Activated T-cell treated with anti-CD3 and anti-CD28 coated beads, Interleukin-2, amount 50 U/mL, for 4 hours (primary cell): ENCODE results near the gene MMP2. TPM values are rescaled to one million over a fixed set of nuclear protein-coding genes. Genes with fewer than 3 reads are reported as not detected.

ENCODE experiments used
- ATAC-seq, 2 donors: fragments of 200-7000 bp; cut with Tn5 transposase; one replicate each; pipeline ENCODE4 v1.10.0; 2021
- DNase-seq: peaks from one replicate; pipeline ENCODE4 v3.0.0-alpha.2; 2020
- H3K27me3 Mint-ChIP-seq: one replicate; pipeline ENCODE4 v1.8.0; 2021; ENCODE audit warnings: low read depth, mixed read lengths
- H3K36me3 Mint-ChIP-seq: one replicate; pipeline ENCODE4 v1.8.0; 2022; ENCODE audit warnings: mixed read lengths; ENCODE audit not compliant: insufficient read depth
- H3K4me1 Mint-ChIP-seq: one replicate; pipeline ENCODE4 v1.8.0; 2021; ENCODE audit warnings: low read depth, mixed read lengths
- H3K4me3 Mint-ChIP-seq: one replicate; pipeline ENCODE4 v1.8.0; 2021; ENCODE audit warnings: mild to moderate bottlenecking, moderate library complexity, mixed read lengths
- H3K9me3 Mint-ChIP-seq: one replicate; pipeline ENCODE4 v1.8.0; 2021; ENCODE audit warnings: mixed read lengths
- total RNA-seq, 3 donors: library from RNA; stranded (reverse); gene quantifications; one replicate each; pipeline ENCODE4 v1.2.1, GENCODE V29; 2021

Gene MMP2
- total RNA-seq, 3 donors from 2014 or later = 0.63 to 0.94 (median 0.87) TPM

DNA sequence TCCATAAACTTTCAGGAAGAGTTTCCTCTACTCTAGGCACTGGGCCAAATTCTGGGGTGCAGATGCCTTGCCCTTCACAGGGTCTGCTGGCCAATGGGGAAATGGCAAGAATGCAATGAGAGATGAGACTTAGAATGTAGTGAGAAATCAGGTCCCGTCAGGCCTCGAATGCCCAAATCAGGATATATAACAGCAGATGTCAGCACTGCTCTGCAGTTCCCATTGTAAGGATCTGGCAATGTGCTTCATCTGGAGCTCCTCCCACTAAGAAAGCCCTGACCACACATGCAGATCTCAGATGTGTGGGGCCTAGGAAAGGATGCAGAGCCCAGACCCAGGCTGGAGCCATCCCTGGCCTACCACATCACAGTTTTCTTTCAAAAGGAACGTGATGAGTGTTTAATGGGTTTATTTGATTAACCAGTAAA, 16.0 kb downstream of the MMP2 start:
- H3K27me3 Mint-ChIP-seq = peaks cover 3% of the 10 kb centered on the region

DNA sequence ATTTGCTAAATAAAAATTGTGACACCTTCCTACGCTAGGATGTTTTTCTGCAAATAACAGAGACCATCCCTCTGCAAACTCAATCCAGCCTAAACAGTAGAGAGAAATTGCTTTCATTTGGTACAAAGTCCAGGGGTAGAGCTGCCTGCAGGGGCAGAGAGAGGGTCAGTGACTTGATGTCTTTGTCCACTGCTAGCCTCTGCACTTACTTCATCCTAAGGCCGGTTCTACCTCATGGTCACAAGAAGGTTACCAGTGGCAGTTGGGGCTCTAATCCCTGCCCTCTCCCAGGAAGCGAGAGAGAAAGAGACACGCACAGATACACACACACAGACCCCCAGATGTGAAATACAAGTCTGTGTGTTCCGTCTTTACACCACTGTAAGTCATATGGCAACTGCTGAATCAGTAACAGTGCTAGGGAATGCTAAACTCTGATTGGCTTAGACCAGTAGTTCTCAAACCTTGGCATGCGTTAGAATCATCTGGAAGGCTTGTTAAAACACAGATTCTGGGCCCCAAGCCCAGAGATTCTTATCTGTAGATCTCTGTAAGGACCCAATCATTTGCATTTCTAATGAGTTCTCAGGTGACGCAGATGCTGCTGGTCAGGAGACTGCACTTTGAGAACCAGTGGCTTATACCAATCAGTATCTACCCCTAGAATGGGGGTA, 16.8 kb downstream of the MMP2 start:
- Mint-ChIP-seq H3K9me3 (no peaks in the 10 kb centered on the region), H3K36me3 (no peaks in the 10 kb centered on the region), H3K4me1 (peaks cover 5% of the 10 kb centered on the region), H3K27me3 (peaks cover 3% of the 10 kb centered on the region), H3K4me3 (no peak overlapping the region)
- ATAC-seq (no peak), DNase-seq (no peak)

More for the DNA sequence above, 16.0 kb downstream of the MMP2 start:
- Mint-ChIP-seq H3K36me3 (no peaks in the 10 kb centered on the region), H3K4me3 (no peak overlapping the region), H3K9me3 (no peaks in the 10 kb centered on the region), H3K4me1 (peaks cover 4% of the 10 kb centered on the region)
- ATAC-seq = no peak
- DNase-seq = no peak

DNA sequence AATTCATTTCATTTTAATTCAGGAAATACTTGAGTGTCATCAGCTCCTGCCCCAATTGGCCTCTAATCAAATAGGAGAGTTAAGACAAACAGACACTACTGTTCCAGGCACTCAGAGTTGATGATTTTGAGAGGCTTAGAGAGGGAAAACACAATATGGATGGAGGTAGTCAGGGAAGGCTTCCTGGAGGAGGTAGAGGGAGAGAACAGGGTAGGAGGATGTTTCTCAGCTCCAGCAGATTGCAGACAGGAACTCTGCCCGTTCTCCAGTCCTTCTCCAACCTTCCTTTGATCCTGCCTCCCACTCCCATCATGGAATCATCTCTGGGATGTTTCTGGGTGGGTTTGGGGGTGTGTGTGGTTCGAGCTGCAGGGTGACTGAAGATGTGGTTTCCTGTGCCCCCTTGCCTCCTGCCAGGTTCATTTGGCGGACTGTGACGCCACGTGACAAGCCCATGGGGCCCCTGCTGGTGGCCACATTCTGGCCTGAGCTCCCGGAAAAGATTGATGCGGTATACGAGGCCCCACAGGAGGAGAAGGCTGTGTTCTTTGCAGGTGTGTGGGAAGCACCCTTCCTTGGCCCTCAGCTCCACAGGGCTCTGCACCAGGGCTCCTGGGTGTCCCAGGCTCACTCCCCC, 17.6 kb downstream of the MMP2 start:
- ATAC-seq = no peak
- no peaks in the 10 kb centered on the region for H3K36me3 Mint-ChIP-seq

DNA sequence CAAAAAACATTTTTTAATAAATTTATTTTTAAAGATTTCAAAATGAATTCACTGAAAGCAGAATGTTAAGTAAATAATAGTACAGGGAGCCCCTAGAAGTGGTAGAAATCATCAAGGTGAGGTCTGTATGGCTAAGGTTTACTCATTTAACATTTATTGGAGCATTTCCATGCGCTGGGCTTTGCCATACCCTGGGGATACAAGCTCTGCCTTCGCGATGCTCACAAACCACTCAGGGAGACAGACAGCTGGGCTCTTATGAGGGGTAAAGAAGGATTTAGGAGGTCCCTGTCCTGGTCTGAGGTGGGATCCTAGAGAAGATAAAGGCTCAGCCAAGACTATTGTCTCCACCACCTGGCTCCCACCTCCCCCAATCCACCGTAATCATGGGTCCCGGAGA, 18.6 kb downstream of the MMP2 start:
- DNase-seq = no peak
- Mint-ChIP-seq H3K36me3 (no peaks in the 10 kb centered on the region), H3K27me3 (peaks cover 3% of the 10 kb centered on the region), H3K9me3 (no peaks in the 10 kb centered on the region), H3K4me3 (no peak overlapping the region), H3K4me1 (peaks cover 5% of the 10 kb centered on the region)
- no peak for ATAC-seq

More for the DNA sequence above, 17.6 kb downstream of the MMP2 start:
- DNase-seq = no peak
- Mint-ChIP-seq H3K9me3 (no peaks in the 10 kb centered on the region), H3K4me3 (no peak overlapping the region), H3K4me1 (peaks cover 5% of the 10 kb centered on the region), H3K27me3 (peaks cover 3% of the 10 kb centered on the region)

DNA sequence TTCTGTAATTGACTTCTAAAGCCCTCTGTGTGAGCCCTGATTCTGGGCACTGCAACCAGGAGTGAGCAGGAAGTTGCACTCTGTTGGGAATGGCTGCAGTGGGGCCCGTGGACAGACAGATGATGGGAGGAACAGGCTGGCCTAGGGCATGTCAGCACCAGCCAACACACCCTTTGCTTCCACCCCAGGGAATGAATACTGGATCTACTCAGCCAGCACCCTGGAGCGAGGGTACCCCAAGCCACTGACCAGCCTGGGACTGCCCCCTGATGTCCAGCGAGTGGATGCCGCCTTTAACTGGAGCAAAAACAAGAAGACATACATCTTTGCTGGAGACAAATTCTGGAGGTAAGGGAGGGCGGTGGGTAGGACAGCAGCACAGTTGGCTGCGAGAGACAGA, 19.1 kb downstream of the MMP2 start:
- Mint-ChIP-seq H3K4me1 (peaks cover 5% of the 10 kb centered on the region), H3K27me3 (peaks cover 3% of the 10 kb centered on the region), H3K36me3 (no peaks in the 10 kb centered on the region), H3K4me3 (no peak overlapping the region), H3K9me3 (no peaks in the 10 kb centered on the region)
- no peak for ATAC-seq
- no peak for DNase-seq

DNA sequence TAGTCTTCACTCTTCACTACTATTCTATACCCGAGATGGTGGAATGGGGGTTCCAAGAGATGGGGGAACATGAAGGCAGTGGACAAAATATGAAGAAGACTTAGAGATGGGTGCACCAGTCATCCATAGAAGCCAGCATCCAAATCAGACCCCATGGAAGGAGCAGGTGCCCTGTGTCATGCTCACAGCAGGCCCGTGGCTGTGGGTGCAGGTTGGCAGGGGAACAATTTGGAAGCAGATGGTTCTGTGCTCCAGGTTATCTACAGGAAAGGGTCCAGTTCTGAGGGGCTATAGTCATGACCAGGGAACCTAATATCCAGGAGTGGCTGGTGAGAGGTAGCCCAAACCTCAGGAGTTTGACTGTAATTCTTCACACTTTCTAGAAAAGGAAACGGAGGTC, 20.3 kb downstream of the MMP2 start:
- no peaks in the 10 kb centered on the region for H3K9me3 Mint-ChIP-seq
- no peaks in the 10 kb centered on the region for H3K36me3 Mint-ChIP-seq
- H3K27me3 Mint-ChIP-seq = peaks cover 3% of the 10 kb centered on the region
- DNase-seq (no peak), ATAC-seq (no peak)
- peaks cover 5% of the 10 kb centered on the region for H3K4me1 Mint-ChIP-seq
- H3K4me3 Mint-ChIP-seq = no peak overlapping the region

DNA sequence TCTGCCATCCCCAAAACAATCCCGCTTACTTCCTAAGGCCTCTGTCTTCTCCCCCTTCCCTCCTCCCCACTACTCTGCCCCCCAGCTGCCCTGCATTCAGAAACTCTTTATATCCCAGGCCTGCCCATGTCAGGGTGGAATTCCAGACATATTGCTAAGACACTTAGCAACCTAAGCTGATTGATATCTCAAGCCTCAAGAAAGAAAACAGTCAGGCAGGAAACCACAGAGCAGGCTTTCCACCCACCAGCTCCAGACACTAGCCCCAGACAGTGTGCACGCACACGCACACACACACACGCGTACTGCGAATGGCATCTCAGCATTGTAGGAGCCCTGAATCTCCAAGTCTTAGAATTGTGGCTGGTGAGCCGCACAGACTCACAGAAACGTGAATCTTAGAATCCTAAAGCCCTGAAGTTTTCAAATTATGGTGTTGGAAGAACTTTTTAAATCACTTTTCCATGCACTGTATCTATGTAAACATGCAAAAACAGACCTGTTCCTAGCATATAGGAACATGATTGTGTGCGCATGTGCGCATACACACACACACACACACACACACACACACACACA, 21.0 kb downstream of the MMP2 start:
- H3K9me3 Mint-ChIP-seq = no peaks in the 10 kb centered on the region
- DNase-seq = no peak
- H3K4me1 Mint-ChIP-seq = peaks cover 5% of the 10 kb centered on the region
- H3K27me3 Mint-ChIP-seq = peaks cover 3% of the 10 kb centered on the region
- H3K36me3 Mint-ChIP-seq = no peaks in the 10 kb centered on the region
- ATAC-seq = peak; percentile 69 to 78
- no peak overlapping the region for H3K4me3 Mint-ChIP-seq

DNA sequence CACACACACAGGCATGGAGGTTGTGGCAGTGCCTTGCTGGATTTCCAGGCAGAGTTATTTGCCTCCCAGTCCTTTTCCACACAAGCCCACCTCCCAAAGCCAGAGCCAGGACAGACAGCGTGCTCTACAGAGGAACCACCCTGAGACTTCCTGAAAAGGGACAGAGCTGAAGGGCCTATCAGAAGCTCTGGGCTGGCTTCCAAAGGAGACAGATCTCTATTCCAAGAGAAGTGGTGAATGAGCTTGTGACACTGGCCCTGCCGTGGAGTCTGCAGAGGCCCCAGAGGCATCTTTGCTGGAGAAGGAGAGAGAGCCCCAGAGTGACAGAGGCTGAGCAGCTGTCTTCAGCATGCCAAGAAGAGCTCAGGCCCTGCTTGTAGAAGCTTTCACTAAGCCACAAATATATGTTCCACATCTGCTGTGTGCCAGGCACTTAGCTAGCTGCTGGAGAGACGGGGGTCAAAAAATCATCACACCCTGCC, 21.6 kb downstream of the MMP2 start:
- Mint-ChIP-seq H3K4me3 (no peak overlapping the region), H3K4me1 (peaks cover 5% of the 10 kb centered on the region), H3K9me3 (no peaks in the 10 kb centered on the region), H3K27me3 (peaks cover 3% of the 10 kb centered on the region), H3K36me3 (no peaks in the 10 kb centered on the region)
- ATAC-seq (peak in 1 of 2 donors; percentile 4), DNase-seq (no peak)

DNA sequence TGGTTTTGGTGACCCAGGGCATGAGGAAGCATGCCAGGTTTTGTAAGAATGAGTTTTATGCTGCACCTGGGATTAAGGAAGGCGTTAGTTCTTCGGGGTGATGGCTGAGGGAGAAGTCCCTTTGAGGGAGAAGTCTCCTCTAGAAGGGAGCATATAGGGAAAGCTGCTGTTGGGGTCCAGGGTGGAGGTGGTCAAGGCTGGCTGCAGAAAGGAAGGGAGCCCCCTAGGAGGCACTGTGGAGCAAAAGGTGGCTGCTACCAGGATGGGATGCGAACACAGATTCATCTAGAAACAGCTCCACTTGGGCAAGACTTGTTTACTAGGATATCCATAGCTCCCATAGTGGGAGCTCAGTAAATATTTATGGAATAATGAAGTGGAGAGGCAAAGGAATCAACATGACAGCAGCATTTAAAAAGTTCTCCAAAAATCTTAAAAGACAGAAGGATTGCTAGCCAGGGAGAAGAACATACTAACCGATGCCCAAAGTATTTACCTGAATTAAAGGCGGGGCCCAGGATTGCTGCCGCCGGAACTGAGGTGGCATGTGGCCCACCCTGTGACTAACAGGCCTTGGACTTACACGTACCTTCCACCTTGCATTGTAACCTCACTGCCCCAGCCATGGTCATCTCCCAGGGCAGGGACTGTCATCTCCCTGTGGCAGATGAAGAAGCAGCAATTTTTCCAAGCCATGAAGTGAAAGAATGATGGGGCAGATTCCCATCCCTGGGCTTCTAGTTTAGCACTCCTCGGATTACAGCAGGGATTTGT, 22.7 kb downstream of the MMP2 start:
- no peaks in the 10 kb centered on the region for H3K36me3 Mint-ChIP-seq
- DNase-seq (no peak), ATAC-seq (no peak)
- peaks cover 3% of the 10 kb centered on the region for H3K27me3 Mint-ChIP-seq
- no peaks in the 10 kb centered on the region for H3K9me3 Mint-ChIP-seq
- no peak overlapping the region for H3K4me3 Mint-ChIP-seq
- H3K4me1 Mint-ChIP-seq = peaks cover 5% of the 10 kb centered on the region

DNA sequence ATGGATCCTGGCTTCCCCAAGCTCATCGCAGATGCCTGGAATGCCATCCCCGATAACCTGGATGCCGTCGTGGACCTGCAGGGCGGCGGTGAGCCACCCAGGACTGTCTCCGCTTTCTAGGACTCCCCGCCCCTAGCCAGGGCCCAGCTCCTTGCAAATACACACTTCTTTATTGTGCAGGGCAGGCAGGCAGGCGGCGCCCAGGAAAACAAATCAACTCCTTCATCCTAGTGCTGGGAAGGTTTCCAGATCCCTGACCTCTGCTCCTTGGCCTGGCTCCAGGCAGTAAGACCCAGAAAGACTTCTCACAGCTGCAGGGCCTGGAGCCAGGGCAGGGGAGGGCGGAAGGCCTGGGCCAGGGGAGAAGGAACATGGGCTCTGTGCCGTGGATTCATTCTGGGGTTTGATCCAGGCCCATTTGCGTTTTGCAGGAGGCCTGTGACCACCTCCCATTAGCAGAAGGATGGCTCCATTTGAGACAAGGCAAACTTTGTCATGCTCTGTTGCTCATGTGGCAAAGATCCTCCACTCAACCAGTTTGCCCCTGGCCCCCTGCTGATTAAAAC, 23.9 kb downstream of the MMP2 start:
- Mint-ChIP-seq H3K9me3 (no peaks in the 10 kb centered on the region), H3K36me3 (no peaks in the 10 kb centered on the region), H3K4me1 (peaks cover 5% of the 10 kb centered on the region), H3K27me3 (peaks cover 7% of the 10 kb centered on the region), H3K4me3 (no peak overlapping the region)
- ATAC-seq = no peak
- DNase-seq = no peak

DNA sequence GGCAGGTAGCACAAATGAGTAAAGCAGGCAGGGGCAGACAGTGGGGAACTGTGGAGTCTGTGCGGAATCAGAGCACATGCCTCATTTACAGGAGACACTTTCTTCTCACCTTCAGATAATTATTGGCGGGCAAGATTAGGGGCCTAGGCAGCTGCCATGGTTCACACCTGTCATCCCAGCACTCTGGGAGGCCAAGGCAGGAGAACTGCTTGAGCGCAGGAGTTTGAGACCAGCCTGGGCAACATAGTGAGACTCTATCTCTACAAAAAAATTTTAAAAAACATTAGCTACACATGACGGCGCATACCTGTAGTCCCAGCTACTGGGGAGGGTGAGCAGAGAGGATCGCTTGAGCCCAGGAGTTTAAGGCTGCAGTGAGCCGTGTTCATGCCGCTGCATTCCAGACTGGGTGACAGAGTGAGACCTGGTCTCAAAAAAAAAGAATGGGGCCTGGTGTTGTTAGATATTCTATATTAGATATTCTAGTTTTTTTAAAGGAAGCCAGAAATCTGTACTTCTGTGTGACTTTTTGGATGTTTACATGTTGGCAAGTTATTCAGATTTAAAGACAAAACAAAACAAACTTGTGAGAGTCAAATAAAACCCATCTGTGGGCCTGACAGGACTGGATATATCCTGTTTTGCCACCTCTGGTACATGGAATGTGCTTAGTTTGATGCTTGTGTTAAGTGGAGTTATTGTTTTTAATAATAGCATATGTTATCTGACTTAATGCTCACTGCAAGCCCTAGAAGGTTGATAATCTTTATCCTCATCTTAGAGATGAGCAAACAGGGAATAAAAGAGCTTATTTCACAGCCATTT, 24.9 kb downstream of the MMP2 start:
- Mint-ChIP-seq H3K36me3 (no peaks in the 10 kb centered on the region), H3K9me3 (no peaks in the 10 kb centered on the region), H3K4me3 (no peak overlapping the region), H3K4me1 (peaks cover 6% of the 10 kb centered on the region), H3K27me3 (peaks cover 14% of the 10 kb centered on the region)
- no peak for DNase-seq
- no peak for ATAC-seq

DNA sequence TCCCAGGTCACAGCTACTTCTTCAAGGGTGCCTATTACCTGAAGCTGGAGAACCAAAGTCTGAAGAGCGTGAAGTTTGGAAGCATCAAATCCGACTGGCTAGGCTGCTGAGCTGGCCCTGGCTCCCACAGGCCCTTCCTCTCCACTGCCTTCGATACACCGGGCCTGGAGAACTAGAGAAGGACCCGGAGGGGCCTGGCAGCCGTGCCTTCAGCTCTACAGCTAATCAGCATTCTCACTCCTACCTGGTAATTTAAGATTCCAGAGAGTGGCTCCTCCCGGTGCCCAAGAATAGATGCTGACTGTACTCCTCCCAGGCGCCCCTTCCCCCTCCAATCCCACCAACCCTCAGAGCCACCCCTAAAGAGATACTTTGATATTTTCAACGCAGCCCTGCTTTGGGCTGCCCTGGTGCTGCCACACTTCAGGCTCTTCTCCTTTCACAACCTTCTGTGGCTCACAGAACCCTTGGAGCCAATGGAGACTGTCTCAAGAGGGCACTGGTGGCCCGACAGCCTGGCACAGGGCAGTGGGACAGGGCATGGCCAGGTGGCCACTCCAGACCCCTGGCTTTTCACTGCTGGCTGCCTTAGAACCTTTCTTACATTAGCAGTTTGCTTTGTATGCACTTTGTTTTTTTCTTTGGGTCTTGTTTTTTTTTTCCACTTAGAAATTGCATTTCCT, 26.5 kb downstream of the MMP2 start:
- Mint-ChIP-seq H3K9me3 (no peaks in the 10 kb centered on the region), H3K36me3 (no peaks in the 10 kb centered on the region), H3K27me3 (peaks cover 21% of the 10 kb centered on the region), H3K4me1 (peaks cover 6% of the 10 kb centered on the region), H3K4me3 (no peak overlapping the region)
- no peak for DNase-seq
- ATAC-seq = no peak

DNA sequence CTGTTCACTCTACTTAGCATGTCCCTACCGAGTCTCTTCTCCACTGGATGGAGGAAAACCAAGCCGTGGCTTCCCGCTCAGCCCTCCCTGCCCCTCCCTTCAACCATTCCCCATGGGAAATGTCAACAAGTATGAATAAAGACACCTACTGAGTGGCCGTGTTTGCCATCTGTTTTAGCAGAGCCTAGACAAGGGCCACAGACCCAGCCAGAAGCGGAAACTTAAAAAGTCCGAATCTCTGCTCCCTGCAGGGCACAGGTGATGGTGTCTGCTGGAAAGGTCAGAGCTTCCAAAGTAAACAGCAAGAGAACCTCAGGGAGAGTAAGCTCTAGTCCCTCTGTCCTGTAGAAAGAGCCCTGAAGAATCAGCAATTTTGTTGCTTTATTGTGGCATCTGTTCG, 27.1 kb downstream of the MMP2 start:
- no peaks in the 10 kb centered on the region for H3K36me3 Mint-ChIP-seq
- H3K9me3 Mint-ChIP-seq = no peaks in the 10 kb centered on the region
- H3K4me1 Mint-ChIP-seq = peaks cover 6% of the 10 kb centered on the region
- DNase-seq = no peak
- peaks cover 22% of the 10 kb centered on the region for H3K27me3 Mint-ChIP-seq
- no peak for ATAC-seq
- no peak overlapping the region for H3K4me3 Mint-ChIP-seq
